ENCODE measurements around the gene HHEX.

- TF ChIP-seq, protein P1, sequence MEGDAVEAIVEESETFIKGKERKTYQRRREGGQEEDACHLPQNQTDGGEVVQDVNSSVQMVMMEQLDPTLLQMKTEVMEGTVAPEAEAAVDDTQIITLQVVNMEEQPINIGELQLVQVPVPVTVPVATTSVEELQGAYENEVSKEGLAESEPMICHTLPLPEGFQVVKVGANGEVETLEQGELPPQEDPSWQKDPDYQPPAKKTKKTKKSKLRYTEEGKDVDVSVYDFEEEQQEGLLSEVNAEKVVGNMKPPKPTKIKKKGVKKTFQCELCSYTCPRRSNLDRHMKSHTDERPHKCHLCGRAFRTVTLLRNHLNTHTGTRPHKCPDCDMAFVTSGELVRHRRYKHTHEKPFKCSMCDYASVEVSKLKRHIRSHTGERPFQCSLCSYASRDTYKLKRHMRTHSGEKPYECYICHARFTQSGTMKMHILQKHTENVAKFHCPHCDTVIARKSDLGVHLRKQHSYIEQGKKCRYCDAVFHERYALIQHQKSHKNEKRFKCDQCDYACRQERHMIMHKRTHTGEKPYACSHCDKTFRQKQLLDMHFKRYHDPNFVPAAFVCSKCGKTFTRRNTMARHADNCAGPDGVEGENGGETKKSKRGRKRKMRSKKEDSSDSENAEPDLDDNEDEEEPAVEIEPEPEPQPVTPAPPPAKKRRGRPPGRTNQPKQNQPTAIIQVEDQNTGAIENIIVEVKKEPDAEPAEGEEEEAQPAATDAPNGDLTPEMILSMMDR (IDR thresholded peaks at IDR 0.05), result no peak
- no peak for TF ChIP-seq POLR2A (IDR thresholded peaks at IDR 0.05)
Observed at GRCh38 chr10:92644921-92645320, 44.8 kb upstream of the HHEX start.

Data from right lobe of liver (tissue), 4 donors.